ENCODE results near the gene CCR8.

- TF ChIP-seq CTCF (IDR thresholded peaks at IDR 0.05) (no peak), POLR2A (IDR thresholded peaks at IDR 0.05) (no peak), POLR2AphosphoS5 (IDR thresholded peaks at IDR 0.05; ENCODE audit: insufficient read depth in 1 of 2, low read depth in 1 of 2) (no peak)
These were observed 50.3 kb downstream of the CCR8 start for GRCh38 chr3:39379778-39380155.

All from vagina (tissue), 2 donors.